Activated CD8-positive, alpha-beta memory T cell treated with anti-CD3 and anti-CD28 coated beads for 48 hours (primary cell): Measurements from ENCODE around the gene YIPF5.
A peak's percentile ranks its signal among the peaks of the same experiment; 100 is the strongest.

ENCODE experiments used
- DNase-seq, 3 experiments: peaks; one replicate each; pipeline ENCODE4 v3.0.0-alpha.2; 2020; ENCODE audit warnings: low read depth in 2 of 3, low spot score in 2 of 3

Gene YIPF5

DNA sequence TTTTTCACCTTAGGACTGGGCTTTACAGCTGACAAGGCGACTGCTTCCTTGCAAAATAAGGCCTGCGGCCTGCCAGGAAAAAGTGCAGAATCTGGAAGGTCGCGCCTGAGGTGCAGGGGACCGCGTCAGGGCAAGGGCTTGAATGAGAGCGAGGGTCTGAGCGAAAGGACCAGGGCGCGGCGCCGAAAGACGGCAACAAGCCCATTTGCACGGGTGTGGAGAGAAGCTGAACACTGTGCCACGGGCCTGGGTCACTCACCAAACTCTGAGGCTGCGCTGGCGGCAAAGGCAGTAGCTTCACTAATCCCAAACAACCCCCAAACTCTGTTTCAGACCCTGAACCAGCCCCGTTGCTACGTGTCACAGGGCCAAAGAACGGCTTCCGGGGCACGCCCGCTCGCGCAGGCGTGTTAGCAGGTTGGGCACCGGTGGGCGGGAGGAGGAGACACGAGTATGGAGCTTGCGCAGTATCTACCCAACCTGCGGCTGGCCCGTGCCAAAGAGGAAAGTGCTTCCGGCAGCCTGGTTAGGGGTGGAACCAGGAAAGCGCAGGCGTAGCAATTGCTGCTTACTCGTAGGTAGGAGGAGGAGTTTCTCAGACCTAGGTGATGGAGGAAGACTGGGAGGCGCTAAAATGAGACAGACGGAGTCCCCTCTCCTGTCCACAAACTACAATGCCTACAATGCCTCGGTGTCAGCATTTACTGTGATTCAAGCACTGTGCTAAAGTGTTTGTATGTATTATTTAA, at the start of gene YIPF5, which contains the start of gene KCTD16:
YIPF5 (minus strand) TSS at position 384 of the 749 bp plus-strand sequence. CDS start 704 bp downstream, outside the sequence.
KCTD16 (plus strand) TSS at position 598 of the 749 bp plus-strand sequence.
- peak; percentile 77 to 95 (median 91) for DNase-seq

DNA sequence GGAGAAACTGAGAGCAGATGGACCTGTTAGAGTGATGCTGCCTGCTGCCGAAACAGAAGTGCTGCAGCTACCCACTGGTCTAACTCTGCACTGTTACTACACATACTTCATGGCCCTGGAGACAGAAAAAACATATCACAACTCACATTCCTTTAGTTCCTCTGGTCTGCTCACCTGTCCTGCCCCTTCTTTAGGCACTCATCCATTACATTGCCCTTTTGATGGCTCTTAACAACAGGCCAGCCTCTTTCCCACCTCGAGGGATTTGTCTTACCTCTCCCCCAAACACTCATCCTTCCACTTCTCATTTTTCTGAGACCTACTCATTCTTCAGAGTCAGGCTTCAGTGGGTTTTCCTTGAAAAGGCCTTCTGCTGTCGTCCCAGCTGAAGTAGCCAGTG, 49.4 kb upstream of the YIPF5 start:
- no peak for DNase-seq

DNA sequence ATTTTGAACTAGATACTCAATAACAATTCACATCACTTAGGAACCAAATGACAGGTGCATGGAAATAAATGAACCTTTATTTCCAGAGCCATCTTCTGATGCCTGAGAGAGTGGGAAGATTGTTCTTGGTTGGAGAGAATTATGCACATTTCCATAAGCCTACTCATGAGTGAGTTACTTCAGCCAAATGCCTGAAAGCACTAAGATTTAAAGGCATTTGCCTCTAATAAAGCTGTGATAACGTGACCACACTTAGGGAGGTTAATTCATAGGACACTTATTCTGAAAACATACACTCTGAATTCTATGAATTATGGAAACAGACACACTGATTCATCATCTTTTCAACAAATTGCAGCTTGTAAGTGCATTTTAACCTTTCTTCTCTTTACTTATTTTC, 40.2 kb upstream of the YIPF5 start:
- no peak for DNase-seq

DNA sequence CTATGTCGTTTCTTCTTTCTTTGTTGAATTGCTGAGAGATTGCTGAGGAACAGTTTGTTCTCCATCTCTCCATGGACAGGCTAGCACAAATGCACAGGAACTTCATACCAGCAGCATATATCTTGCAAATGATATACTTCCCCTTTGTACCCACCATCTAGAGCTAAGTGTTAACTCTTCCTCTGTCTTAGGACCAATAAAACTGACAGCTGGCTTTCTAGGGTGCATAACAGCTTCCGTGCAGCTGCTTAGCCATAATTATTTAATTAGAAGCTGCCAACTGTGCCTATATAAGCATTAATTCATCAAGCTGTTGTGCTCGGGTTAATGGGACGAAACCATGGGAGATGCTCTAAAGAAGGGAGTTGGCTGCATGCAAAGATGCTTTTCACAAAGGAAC, 38.9 kb upstream of the YIPF5 start:
- no peak for DNase-seq

DNA sequence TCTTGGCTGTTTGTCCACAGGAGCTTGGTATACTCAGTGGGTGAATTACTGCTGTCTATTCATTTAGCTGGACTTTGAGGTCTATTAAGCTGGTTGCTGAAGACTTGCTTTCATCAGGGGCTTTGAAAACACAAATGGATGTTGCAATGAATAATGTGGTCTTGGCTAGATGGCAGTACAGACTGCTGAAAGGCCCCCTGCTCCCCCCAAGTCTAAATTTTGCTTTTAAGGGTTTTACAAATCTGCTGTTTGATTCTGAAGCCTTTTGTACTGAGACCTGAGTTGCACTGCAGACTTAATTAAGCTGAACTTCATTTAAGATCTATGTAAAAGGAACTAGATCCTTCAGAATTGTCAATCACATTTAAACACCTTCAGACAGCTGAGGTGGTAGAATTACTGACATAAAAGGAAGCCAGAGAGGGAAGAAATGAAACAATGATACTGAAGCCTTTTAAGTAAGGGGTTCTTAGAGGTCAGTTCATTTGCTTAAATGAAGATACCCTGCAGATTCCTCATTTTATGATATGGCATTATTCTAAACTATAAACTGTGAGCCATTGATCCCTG, 37.5 kb upstream of the YIPF5 start:
- DNase-seq: no peak

DNA sequence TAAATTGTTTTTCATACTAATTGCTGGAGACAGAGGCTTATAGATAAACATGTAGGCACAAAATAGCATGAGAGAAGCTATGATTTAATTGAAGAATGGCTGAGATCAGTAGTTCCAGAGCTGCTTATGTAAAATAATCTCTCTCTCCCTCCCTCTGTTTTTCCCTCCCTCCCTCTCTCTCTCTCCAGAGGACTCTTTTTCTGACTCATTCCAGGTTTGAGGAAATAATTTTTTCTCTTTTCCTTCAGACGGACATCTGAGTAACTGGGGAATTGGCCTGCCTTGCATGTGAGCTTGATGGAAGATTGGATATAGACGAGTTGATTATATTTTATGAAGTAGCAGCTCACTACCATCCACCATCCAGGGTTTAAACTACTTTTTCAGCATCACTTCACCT, 35.7 kb upstream of the YIPF5 start:
- no peak for DNase-seq

DNA sequence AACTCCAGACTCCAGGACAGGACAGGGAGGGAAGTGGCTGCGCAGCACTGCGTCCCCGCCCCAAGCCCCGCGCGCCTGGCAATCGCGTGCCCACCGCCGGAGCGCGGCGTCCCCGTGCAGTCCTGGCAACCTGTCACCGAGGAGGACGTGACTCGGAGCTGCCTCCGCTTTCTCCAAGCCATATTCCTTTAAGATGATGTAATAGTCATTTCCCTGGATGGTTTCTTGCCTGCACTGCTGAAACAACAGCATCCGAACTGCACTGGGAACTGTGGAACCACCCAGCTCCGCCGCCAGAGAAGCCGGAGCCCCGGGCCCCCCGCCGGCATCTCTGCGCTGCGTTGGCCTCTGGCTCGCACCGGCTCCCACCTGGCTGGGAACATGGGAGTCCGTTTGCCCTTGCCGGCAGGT, 34.7 kb upstream of the YIPF5 start:
- no peak for DNase-seq

DNA sequence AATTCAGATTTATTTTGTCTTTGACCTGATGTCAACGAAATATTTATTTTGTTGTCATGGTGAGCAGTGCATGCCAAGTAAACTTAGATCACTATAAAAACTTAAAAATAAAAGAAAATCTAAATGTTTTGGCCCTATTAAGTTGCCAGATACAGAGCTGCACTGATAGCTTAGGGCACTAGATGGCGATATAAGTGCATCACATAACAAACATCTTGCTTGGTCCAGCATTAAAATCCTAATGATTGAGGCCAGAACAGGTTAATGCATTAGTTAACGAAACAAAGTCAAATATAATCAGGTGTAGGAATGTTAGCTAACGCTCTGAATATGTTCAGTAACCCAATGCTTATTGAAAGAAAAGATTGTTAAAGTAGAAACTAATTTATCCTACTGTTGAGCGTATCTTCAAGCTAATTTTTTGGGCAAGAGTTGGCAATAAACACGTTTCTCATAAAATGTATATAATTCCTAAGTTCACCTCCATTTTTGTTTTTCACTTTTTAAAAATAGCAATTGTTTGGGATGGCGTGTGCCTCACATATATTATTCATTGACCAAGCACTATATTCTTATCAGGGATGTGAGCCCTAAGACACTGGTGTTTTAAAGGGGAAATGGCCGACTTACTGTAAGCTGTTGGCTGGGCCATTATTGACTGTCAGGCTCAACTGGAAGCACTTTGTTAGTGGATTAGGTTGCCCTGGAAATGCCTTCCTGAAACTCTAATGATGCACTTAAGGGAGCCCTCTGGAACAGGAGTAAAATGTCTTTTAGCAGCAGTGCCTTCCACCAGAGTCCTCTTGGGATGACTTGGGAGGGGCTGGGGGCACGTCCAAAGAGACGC, 33.5 kb upstream of the YIPF5 start:
- no peak for DNase-seq

DNA sequence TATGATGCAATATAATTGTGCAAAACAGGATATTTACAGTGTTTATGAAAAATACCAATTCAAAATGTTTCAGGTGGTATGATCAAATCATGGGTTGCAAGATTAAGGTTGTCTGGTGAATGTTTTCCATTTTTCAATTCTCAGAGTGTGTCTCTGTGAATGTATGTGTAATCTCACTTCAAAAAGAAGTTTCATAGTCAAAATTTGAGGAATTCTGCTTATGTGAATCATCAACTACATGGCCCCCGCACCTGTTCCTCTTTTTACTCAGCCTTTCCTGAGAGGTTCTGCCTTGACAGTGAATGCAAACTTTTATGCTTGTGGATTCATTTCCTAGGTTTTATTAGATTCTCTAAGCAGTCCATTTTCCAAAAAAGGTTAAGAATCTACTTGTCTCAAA, 32.3 kb upstream of the YIPF5 start:
- DNase-seq: no peak

DNA sequence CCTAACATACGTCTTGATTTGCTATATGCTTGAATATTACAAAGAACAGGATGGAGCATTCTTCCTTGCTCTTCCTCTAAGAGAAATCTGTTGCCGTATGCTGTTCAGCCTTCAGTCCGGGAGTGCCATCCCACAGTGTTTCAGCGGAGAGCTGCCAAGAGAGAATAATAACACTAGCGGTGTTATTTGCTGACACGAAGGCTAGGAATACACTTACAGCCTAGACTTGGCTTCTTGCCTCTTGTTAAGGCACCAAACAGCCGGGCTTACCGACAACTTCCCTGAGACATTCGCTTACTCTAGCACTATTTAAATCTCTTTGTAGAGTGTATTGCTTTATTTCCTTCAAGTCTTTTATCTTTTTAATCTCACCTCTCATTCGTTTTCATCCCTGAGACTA, 31.6 kb upstream of the YIPF5 start:
- DNase-seq: no peak

DNA sequence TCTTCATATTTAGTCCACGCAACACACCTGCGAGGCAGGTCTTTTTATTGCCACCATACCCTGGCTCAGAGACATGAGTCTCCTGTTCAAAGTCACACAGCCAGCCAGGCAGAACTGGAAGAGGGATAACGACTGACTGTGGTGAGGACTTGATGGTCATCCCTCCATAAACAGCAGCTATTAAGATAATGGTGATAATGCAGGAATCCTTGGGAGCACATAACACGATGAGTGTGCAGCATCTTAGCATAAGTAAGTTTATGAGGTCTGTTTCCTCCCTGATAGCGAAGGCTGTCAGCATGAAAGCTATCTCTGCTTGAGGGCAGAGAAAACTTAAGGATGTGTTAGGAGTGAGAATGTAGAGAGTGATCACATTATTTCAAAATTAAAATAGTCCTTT, 31.1 kb upstream of the YIPF5 start:
- no peak for DNase-seq

DNA sequence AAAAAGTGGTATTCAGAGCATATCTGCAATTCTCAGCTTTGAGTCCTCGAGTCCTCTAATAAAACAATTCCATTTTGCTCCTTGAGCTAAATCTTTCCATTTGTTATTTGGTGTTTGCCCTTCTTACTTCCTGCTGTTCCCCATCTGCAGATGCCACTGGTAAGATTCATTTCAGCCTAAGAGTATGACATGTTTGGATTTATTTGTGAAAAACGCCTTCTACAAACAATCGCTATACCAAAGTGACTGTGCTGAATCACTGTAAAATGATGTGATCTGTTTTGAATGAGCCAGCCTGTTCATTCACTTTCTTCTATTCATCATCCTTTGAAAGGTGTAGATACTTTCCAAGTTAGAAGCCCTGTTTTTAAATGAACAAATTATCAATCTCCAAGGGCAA, 27.9 kb upstream of the YIPF5 start:
- no peak for DNase-seq

DNA sequence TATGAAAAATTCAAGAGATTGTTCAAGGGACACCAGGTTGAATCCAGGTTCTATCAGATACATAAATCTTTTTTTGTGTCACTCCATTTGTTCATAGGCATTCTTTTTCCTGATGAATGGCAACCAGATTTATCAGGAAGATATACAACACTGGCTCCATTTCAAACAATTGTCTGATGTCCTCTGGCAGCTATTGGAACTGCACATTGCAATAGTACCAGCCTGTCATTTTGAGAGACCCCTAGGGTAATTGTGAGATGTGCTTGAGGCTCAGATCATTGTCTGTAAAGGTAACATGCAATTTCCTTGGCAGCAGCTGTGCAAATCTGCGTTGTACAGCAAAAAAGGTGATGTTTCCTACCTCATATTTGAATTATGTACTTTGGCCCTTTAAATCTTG, 26.2 kb upstream of the YIPF5 start:
- no peak for DNase-seq

DNA sequence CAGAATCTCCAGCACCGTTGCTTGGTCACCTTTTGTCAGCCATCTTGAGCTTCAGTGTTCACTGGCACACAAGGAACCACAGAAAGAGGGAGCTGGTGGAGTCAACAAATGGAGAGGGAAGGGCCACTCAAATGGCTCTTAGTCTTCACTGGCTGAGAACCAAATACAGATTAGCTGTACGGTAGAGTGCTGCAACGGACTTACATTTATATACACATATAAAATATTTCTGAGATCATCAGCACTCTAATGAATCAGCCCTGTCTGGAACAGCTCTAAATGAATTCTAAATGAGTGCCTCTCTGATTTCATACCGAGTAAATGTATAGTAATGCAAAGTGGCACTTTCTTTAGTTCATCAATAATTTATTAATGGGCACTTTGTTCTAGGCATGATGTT, 25.0 kb upstream of the YIPF5 start:
- DNase-seq: no peak

DNA sequence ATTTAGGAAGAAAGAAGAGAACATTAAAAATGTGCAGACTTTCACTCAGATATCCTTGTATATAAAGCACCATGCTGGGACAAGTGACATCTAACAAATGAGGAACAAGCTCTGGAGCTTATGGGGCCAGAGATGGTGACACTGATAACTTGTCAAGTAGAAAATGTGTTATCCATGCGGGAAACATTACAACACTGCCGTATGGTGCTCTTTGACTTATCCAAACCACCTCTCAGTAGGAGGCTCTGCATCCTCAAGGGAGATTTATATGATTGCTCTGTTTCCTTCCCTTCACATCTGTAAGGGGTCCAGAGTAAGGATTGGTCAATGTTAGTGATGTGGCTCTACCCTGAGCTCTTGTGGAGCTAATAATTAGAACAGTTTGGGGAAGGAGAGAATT, 23.7 kb upstream of the YIPF5 start:
- DNase-seq: no peak

DNA sequence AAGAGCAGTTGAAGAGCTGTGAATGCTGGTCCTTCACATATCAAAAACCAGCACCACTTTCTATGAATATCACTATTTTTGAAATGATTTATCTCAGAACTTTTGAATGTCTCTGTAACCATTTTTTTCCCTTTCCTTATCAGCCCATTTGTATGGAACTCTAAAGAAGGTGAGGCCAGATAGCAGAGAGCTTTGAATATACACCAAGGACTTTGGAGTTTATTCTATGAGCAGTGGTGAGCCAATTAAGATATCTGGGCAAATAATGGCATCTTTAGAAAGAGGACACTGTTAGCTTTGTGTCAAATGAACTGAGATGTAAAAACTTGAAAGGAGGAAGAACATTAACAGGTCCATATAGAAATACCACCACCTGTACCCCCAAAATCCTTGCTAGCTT, 22.2 kb upstream of the YIPF5 start:
- DNase-seq: no peak

DNA sequence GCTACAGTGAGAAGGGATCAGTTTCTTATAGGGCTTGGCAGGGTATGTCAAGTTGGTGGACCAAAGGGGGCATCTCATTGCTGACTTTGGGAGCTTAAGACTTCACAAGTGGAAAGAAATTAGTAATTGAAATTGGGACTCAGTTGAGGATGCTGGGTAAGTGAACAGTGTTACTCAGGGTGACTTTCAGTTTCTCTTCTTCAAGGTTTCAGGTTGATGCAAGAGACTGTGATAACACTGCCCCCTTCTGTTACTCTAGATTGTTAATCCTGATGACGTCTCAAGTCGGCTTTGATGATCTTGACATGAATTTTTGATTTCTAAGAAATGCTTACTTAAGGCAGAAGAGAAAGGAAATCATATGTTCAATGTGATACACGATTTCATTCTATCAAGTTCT, 21.5 kb upstream of the YIPF5 start:
- DNase-seq: no peak

DNA sequence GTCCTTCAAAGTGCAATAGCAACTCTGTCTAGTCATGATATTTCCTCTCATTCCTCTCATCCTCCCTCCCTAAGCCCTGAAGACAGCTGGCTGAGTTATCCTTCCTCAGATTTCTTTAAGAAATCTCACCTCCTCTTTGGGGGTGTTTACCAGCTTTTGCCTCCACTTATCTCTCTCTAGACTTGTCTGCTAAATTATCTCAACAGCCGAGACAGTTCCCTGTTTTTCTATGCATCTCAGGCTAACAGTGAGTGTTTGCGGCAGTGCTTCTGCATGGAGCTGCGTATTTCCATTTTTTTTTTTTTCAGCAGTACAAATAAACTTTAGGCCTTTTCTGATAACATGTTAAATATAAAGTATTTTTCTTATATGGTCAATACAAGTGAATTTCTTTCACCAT, 21.1 kb upstream of the YIPF5 start:
- no peak for DNase-seq

DNA sequence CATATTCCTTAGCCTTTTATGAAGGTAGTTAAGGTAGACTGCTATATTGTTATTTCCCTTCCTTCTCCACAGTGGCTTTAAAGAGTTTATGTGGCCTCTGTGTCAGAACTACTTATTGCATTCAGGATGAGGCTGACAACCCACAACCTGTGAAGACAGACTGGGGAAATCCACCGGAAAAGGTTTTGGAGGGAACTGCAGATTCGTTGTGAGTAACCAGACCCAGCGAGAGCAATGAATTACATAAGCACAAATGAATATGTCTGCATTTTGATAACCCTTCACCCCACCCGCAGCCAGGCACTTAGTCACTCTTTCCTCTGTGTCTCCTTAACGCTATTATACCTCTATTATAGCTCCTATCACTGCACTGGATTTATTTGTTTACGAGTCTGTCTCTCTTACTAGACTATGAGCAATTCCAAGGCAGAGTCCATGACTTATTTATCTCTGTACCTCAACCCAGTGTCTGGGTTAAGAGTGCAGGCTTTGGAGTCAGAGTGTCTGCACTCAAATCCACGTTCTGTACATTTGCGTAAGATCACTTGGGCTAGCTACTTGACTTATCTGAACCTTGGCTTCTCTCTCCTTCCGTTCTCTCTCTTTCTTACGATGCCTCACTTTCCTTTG, 19.5 kb upstream of the YIPF5 start:
- peak in 2 of 3 experiments; percentile 26 to 38 for DNase-seq

DNA sequence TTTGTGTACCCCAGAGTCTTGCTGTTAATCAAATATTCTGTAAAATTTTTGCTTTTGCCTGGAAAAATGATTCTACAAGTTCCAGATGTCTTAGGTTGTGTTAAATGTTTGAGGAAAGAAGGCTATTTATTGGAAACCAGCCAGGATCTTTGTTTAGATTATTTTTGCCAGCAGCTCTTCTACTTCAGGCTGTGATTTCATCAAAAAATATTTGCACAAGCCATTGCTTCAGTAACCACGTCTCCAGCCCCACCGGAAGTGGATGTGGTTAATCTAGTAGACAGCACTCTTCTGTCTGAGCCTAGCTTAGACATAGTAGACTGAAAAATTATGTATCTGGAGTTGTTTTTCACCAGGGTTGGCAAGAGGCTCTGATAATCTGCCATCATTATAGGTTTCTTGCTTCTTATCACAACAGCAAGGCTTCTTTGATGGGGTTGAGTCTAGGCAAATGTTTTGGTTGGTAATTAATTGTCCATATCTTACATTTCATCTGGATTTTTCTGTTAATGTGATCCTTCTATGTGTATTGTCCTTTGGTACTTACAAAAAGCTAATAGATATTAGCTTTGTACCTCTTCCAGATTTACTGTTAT, 17.3 kb upstream of the YIPF5 start:
- DNase-seq: peak in 1 of 3 experiments; percentile 36

DNA sequence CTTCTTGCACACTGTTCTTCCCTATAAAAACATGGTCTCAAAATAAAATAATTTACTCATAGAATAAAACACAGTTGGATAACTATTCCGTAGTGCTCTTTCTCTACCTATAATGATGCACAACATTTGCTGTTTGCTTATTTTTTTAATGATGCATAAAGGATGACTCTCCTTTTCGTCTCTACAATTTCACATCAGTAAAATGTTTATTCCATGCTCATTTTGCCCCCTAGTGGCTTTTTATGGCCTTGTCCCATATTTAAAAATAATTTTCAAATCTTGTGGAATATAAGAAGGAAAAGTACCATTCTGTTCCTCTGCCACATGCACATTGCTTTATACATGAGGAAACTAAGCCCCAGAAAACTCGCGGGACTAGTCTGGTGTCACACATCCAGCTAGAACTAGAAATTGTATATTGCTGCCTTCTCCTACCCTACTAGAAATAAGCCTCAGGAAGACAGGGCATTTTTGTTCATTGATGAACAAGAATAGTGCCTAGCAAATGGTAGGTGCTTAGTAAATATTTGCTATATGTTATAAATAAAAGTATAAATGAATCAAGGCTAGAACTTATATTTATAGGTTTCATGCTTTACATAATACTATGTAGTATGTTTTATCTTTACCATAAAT, 12.9 kb upstream of the YIPF5 start:
- no peak for DNase-seq
